H1 (cell line): Measurements from ENCODE around the gene KAT8. TPM values are rescaled to one million over a fixed set of nuclear protein-coding genes. Genes with fewer than 3 reads are reported as not detected.

Source experiments
- RBBP5 ChIP-seq: IDR thresholded peaks from 2 replicates; pipeline ENCODE4 v1.7.1; 2012; ENCODE audit warnings: low read depth, mild to moderate bottlenecking, inconsistent platforms, low read length, moderate library complexity, borderline replicate concordance
- polyA plus RNA-seq, 7 experiments: library from polyadenylated mRNA; depleted of rRNA in 3 of 7; stranded (reverse) in 5 of 7; unstranded in 2 of 7; fragments of >200 nt in 5 of 7; fragments of 200-250 nt in 2 of 7; gene quantifications; 1 replicate in 5 of 7; 2 replicates in 1 of 7; 4 replicates in 1 of 7; pipeline versions ENCODE4 v1.2.1 to v1.2.3, GENCODE V29; 2011 to 2013; ENCODE audit warnings: missing spikeins in 2 of 7, mixed read lengths in 2 of 7
- total RNA-seq: library from RNA; stranded (reverse); fragmentation: NEBNext Ultra II Directional; extraction: Animal tissue kit (Norgen Biotek cat#: 25700); gene quantifications from 2 replicates; pipeline ENCODE4 v1.2.1, GENCODE V29; 2021

The KAT8 gene
- total and polyA plus RNA-seq, 2 of the 8 experiments (the other 6 are each of a cell fraction or from before 2014, with no cell fraction given) = 52.6 to 61.6 TPM

DNA sequence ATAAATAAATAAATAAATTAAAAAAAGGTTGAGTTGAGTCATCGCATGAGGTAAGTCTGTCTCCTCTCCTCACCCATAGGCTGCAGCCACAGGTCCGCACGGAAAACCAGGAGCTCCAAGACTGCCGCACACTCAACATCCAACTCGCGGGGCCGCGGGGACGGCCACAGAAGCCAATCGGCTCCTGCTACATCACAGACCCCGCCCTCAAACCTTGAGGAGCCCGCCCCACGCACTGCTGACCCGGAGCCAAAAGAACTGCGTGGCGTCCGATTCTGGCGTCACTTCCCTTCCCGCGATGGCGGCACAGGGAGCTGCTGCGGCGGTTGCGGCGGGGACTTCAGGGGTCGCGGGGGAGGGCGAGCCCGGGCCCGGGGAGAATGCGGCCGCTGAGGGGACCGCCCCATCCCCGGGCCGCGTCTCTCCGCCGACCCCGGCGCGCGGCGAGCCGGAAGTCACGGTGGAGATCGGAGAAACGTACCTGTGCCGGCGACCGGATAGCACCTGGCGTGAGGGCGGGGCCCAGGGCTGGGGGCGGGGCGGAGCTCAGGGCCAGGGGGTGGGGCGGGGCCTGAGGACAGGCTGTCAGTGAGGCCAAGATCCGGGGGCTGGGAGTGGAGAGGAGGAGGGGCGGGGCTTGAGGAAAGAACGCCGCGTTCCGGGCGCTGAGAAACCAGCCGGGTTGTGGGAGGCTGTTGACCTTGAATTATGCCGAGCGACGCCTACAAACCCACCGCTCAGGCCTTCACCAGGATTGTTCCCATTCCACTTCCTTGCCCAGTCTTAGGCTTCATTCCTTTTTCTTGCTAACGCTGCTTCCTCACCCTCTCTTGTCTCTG, at the start of gene KAT8 (continued):
- peak; percentile 79; the same call in 1 of the 2 replicates for TF ChIP-seq RBBP5
